Measurements from ENCODE around the gene TMED8.

DNA sequence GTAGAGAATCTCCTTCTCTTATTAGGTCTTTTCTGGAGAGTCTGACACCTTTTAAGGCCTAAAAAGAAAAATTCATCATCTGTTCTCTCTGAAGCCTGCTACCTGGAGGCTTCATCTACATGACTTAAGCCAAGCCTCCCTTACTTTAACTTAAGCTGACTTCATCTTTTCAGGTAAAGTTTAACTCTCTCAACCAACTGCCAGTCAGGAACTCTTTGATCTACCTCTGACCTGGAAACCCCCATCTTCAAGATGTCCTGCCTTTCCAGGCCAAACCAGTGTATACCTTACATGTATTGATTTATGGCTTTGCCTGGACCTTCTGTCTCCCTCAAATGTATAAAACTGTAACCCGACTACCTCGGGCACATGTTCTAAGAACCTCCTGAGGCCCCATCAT is 38.6 kb downstream of the TMED8 start:
- no peak for TF ChIP-seq CTCF (IDR thresholded peaks at IDR 0.05)
- TF ChIP-seq POLR2A (IDR thresholded peaks at IDR 0.05) = no peak

All from body of pancreas (tissue), 4 donors.